Vagina (tissue), 2 donors: ENCODE data around the gene TMEM214.

Experiments
- POLR2A ChIP-seq, 2 donors: fragments of 450-650 bp; IDR thresholded peaks; one replicate each; pipeline ENCODE4 v1.6.1; 2017; ENCODE audit warnings: antibody characterized with exemption in 2 of 2, mild to moderate bottlenecking in 2 of 2, moderate library complexity in 2 of 2
- TF ChIP-seq, protein P1 (sequence below), 3 experiments: fragments of 450-650 bp in 2 of 3; fragments of 200-600 bp in 1 of 3; sonication (generic) in 1 of 3; IDR thresholded peaks; one replicate each; pipeline ENCODE4 v1.5.1; 2017 to 2019; ENCODE audit warnings: antibody characterized with exemption in 3 of 3, mild to moderate bottlenecking in 2 of 3, moderate library complexity in 2 of 3

DNA sequence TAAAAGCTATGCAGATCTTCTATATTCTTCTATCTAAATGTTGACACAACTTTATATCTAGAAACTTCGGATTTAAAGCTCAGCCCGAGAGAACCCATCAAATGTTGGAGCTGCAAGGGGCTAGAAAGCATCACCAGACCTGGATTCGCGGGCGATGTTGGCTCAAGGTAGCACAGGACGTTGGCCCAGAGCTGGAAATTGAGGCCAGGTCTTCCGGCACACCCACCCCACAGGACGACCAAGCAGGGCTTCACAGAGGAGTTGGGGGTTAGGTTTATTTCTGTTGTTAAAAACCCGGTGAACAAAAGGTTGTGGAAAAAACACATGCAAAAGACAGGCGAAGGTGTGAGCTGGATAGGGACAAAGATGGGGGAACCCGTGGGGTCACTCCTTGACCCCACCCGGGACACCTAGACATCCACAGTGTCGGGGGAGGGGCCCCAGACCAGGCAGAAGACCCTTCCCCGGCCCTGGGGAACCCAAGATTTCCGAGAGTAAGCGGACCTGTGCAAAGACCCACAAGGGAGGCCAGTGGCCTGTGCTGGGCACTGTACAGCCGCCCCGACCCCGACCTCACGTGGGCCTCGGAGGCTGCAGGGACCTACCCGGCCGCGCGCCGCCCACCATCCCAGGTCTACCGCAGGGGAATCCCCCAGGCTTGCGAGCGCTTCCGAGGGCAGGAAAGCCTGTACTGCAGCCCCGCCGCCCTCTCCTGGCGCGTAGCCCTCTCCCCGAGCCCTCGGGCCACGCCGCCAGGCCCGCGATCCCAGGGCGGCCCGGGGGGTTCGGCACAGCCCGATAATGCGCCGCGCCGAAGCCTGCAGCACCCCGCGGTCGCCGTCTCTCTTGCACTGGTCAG, 16.9 kb downstream of the TMEM214 start:
- TF ChIP-seq, protein P1, sequence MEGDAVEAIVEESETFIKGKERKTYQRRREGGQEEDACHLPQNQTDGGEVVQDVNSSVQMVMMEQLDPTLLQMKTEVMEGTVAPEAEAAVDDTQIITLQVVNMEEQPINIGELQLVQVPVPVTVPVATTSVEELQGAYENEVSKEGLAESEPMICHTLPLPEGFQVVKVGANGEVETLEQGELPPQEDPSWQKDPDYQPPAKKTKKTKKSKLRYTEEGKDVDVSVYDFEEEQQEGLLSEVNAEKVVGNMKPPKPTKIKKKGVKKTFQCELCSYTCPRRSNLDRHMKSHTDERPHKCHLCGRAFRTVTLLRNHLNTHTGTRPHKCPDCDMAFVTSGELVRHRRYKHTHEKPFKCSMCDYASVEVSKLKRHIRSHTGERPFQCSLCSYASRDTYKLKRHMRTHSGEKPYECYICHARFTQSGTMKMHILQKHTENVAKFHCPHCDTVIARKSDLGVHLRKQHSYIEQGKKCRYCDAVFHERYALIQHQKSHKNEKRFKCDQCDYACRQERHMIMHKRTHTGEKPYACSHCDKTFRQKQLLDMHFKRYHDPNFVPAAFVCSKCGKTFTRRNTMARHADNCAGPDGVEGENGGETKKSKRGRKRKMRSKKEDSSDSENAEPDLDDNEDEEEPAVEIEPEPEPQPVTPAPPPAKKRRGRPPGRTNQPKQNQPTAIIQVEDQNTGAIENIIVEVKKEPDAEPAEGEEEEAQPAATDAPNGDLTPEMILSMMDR (IDR thresholded peaks at IDR 0.05), result no peak
- TF ChIP-seq POLR2A (IDR thresholded peaks at IDR 0.05), result no peak
